ENCODE results near the gene CFAP47.

The CFAP47 gene

DNA sequence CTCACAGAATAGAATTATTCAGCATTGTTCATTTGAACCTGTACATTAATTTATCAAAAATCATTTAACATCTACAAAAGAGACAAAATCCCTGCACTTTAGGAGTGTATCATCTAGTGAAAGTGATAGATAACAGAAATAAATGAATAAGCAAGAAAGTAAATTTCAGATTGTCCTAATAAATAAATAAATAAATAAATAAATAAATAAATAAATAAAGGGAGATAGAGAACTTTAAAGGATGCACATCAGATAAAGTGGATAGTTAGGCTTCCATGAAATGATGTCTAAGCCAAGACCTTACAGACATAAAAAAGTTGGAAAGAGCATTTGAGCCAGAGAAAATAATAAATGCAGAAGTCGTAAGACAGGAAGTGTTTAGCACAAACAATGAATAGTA lies 444.7 kb downstream of the CFAP47 start:
- Histone ChIP-seq H2AFZ (ENCODE audit: low read length) (no peak overlapping the region), H3K27me3 (replicated peaks; ENCODE audit: insufficient read depth, low read length) (no peaks in the 10 kb centered on the region), H3K4me3 (ENCODE audit: low read length) (no peak overlapping the region), H3K4me1 (ENCODE audit: low read length) (no peaks in the 10 kb centered on the region), H3K36me3 (replicated peaks; ENCODE audit: insufficient read depth, low read length) (no peaks in the 10 kb centered on the region), H3K4me2 (ENCODE audit: low read depth, low read length) (no peak overlapping the region), H3F3A (ENCODE audit: insufficient read depth, low read length) (no peaks in the 10 kb centered on the region), H3K9ac (ENCODE audit: low read length) (no peak overlapping the region), H3K27ac (ENCODE audit: low read length) (no peak overlapping the region), H4K20me1 (ENCODE audit: insufficient read depth, low read length) (no peaks in the 10 kb centered on the region), H3K9me2 (replicated peaks; ENCODE audit: insufficient read depth, low read length) (no peaks in the 10 kb centered on the region), H3K9me3 (replicated peaks; ENCODE audit: insufficient read depth, low read length) (no peaks in the 10 kb centered on the region), H3K79me2 (ENCODE audit: low read length) (no peaks in the 10 kb centered on the region)
- no peak for TF ChIP-seq EZH2phosphoT487 (IDR thresholded peaks at IDR 0.05; ENCODE audit: low read length)
- TF ChIP-seq, protein P1, sequence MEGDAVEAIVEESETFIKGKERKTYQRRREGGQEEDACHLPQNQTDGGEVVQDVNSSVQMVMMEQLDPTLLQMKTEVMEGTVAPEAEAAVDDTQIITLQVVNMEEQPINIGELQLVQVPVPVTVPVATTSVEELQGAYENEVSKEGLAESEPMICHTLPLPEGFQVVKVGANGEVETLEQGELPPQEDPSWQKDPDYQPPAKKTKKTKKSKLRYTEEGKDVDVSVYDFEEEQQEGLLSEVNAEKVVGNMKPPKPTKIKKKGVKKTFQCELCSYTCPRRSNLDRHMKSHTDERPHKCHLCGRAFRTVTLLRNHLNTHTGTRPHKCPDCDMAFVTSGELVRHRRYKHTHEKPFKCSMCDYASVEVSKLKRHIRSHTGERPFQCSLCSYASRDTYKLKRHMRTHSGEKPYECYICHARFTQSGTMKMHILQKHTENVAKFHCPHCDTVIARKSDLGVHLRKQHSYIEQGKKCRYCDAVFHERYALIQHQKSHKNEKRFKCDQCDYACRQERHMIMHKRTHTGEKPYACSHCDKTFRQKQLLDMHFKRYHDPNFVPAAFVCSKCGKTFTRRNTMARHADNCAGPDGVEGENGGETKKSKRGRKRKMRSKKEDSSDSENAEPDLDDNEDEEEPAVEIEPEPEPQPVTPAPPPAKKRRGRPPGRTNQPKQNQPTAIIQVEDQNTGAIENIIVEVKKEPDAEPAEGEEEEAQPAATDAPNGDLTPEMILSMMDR (IDR thresholded peaks at IDR 0.05; ENCODE audit: low read length) = no peak
- no peak for TF ChIP-seq EZH2 (optimal IDR thresholded peaks at IDR 0.05; ENCODE audit: low read depth, low read length)
- no peak for DNase-seq

DNA sequence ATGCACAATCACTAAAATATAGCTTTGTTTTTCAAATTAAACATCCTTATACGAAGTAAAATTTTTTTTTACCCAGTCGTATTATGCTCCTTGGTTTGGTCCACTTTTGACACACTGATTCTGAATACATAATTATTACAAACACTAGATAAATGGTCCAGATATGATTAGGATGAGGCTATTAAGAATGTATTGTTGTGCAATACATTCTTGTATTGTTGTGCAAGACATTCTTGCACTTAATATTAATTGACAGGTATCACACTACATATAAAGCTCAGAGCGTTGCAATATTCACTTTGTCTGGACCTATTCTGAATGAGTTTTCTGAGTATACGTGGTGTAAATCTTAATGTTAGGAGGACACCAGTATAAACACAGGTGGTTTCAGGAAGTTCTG lies 464.0 kb downstream of the CFAP47 start:
- Histone ChIP-seq H3K9me3 (replicated peaks; ENCODE audit: insufficient read depth, low read length) (no peaks in the 10 kb centered on the region), H3K4me1 (ENCODE audit: low read length) (no peaks in the 10 kb centered on the region), H3F3A (ENCODE audit: insufficient read depth, low read length) (no peaks in the 10 kb centered on the region), H4K20me1 (ENCODE audit: insufficient read depth, low read length) (no peaks in the 10 kb centered on the region), H3K27me3 (replicated peaks; ENCODE audit: insufficient read depth, low read length) (no peaks in the 10 kb centered on the region), H3K4me2 (ENCODE audit: low read depth, low read length) (no peak overlapping the region), H2AFZ (ENCODE audit: low read length) (no peak overlapping the region), H3K79me2 (ENCODE audit: low read length) (no peaks in the 10 kb centered on the region), H3K9me2 (replicated peaks; ENCODE audit: insufficient read depth, low read length) (no peaks in the 10 kb centered on the region), H3K9ac (ENCODE audit: low read length) (no peak overlapping the region), H3K27ac (ENCODE audit: low read length) (no peak overlapping the region), H3K36me3 (replicated peaks; ENCODE audit: insufficient read depth, low read length) (no peaks in the 10 kb centered on the region), H3K4me3 (ENCODE audit: low read length) (no peak overlapping the region)
- TF ChIP-seq EZH2phosphoT487 (IDR thresholded peaks at IDR 0.05; ENCODE audit: low read length) (no peak), EZH2 (optimal IDR thresholded peaks at IDR 0.05; ENCODE audit: low read depth, low read length) (no peak)
- TF ChIP-seq, protein P1 (IDR thresholded peaks at IDR 0.05; ENCODE audit: low read length) = no peak
- no peak for DNase-seq

GRCh38 chrX:36388901-36389300 lies 469.4 kb downstream of the CFAP47 start:
- no peaks in the 10 kb centered on the region for H3K27me3 ChIP-seq (replicated peaks; ENCODE audit: insufficient read depth, low read length)
- no peaks in the 10 kb centered on the region for H3F3A ChIP-seq (ENCODE audit: insufficient read depth, low read length)
- no peaks in the 10 kb centered on the region for H3K79me2 ChIP-seq (ENCODE audit: low read length)
- DNase-seq = no peak
- H3K9me3 ChIP-seq (replicated peaks; ENCODE audit: insufficient read depth, low read length) = no peaks in the 10 kb centered on the region
- H3K4me3 ChIP-seq (ENCODE audit: low read length) = no peak overlapping the region
- H2AFZ ChIP-seq (ENCODE audit: low read length) = no peak overlapping the region
- H3K4me2 ChIP-seq (ENCODE audit: low read depth, low read length) = no peak overlapping the region
- H3K9me2 ChIP-seq (replicated peaks; ENCODE audit: insufficient read depth, low read length) = no peaks in the 10 kb centered on the region
- no peak for TF ChIP-seq EZH2 (optimal IDR thresholded peaks at IDR 0.05; ENCODE audit: low read depth, low read length)
- TF ChIP-seq, protein P1 (IDR thresholded peaks at IDR 0.05; ENCODE audit: low read length) = no peak
- TF ChIP-seq EZH2phosphoT487 (IDR thresholded peaks at IDR 0.05; ENCODE audit: low read length) = no peak
- H3K27ac ChIP-seq (ENCODE audit: low read length) = no peak overlapping the region
- H3K4me1 ChIP-seq (ENCODE audit: low read length) = no peaks in the 10 kb centered on the region
- H3K9ac ChIP-seq (ENCODE audit: low read length) = no peak overlapping the region
- no peaks in the 10 kb centered on the region for H4K20me1 ChIP-seq (ENCODE audit: insufficient read depth, low read length)
- no peaks in the 10 kb centered on the region for H3K36me3 ChIP-seq (replicated peaks; ENCODE audit: insufficient read depth, low read length)
